Stimulated activated memory B cell treated with anti-CD40 and anti-IgM and Interleukin-4, amounts not matched to agents 10 μg/mL and 1 μg/mL and 100 μg/mL, for 72 hours (primary cell): ENCODE results near the gene IL6ST.

Experiments
- ATAC-seq: fragments of 150-1000 bp; cut with Tn5 transposase; 2 replicates; pipeline ENCODE4 v1.10.0; 2021
- H3K27ac Mint-ChIP-seq: one replicate; pipeline ENCODE4 v1.8.0; 2022; ENCODE audit warnings: mild to moderate bottlenecking, mixed read lengths
- H3K27me3 Mint-ChIP-seq: one replicate; pipeline ENCODE4 v1.8.0; 2022; ENCODE audit warnings: mixed read lengths
- H3K36me3 Mint-ChIP-seq: one replicate; pipeline ENCODE4 v1.8.0; 2022; ENCODE audit warnings: mixed read lengths
- H3K4me1 Mint-ChIP-seq: one replicate; pipeline ENCODE4 v1.8.0; 2022; ENCODE audit warnings: mixed read lengths
- H3K4me3 Mint-ChIP-seq: one replicate; pipeline ENCODE4 v1.8.0; 2022; ENCODE audit warnings: mild to moderate bottlenecking, moderate library complexity, mixed read lengths
- H3K9me3 Mint-ChIP-seq: one replicate; pipeline ENCODE4 v1.8.0; 2022; ENCODE audit warnings: mixed read lengths

Gene IL6ST

GRCh38 chr5:55904152-55904551 lies 90.6 kb downstream of the IL6ST start:
- H3K4me1 Mint-ChIP-seq = peaks cover 30% of the 10 kb centered on the region
- H3K27ac Mint-ChIP-seq = peak overlapping the region; percentile 19
- no peaks in the 10 kb centered on the region for H3K27me3 Mint-ChIP-seq
- ATAC-seq = no peak
- no peaks in the 10 kb centered on the region for H3K9me3 Mint-ChIP-seq
- H3K4me3 Mint-ChIP-seq = no peak overlapping the region
- H3K36me3 Mint-ChIP-seq = no peaks in the 10 kb centered on the region

GRCh38 chr5:55903121-55903701 lies 91.6 kb downstream of the IL6ST start:
- Mint-ChIP-seq H3K4me1 (peaks cover 30% of the 10 kb centered on the region), H3K9me3 (no peaks in the 10 kb centered on the region), H3K27ac (peak overlapping the region; percentile 19), H3K36me3 (no peaks in the 10 kb centered on the region), H3K4me3 (peak overlapping the region; percentile 20), H3K27me3 (no peaks in the 10 kb centered on the region)
- peak; percentile 92 for ATAC-seq

DNA sequence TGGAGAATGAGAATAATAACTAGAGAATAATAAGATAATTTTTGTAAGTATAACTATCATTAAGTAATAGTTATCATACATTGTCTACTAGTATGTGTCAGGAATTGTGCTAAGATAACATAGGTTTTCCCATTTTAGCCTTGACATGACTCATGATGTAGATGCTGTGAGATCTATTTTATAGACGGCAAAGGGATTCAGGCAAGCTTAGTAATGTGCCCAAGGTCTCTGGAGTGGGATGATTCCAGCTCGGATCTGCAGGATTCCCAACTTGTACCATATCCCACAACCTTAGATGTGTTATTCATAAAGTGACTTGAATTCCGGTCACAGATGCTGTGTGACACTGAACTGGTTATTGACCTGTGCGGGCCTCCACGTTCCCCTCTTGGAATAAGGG lies 92.1 kb downstream of the IL6ST start:
- Mint-ChIP-seq H3K36me3 (no peaks in the 10 kb centered on the region), H3K4me3 (no peak overlapping the region), H3K27ac (no peak overlapping the region), H3K9me3 (no peaks in the 10 kb centered on the region), H3K4me1 (peaks cover 30% of the 10 kb centered on the region), H3K27me3 (peaks cover 4% of the 10 kb centered on the region)
- ATAC-seq = no peak

DNA sequence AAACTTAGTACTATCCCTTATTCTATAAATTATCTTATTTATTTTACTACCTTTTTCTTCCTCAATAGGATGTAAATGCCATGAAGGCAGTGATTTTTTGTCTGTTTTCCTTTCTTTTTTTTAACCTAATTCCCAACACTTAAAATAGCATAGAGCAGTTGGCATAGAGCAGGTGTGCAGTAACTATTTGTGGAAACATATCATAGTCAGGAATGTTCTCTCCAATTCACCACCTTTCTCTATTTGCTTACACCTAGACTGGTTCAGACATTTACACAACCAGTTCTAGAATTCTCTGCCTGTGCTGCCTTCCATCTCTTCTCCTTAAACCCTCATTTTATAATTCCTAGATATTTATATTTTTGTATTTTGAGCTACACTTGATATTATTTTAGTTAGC lies 94.0 kb downstream of the IL6ST start:
- H3K4me1 Mint-ChIP-seq = peaks cover 36% of the 10 kb centered on the region
- no peak overlapping the region for H3K4me3 Mint-ChIP-seq
- H3K9me3 Mint-ChIP-seq = no peaks in the 10 kb centered on the region
- peaks cover 11% of the 10 kb centered on the region for H3K27me3 Mint-ChIP-seq
- no peak for ATAC-seq
- no peak overlapping the region for H3K27ac Mint-ChIP-seq
- no peaks in the 10 kb centered on the region for H3K36me3 Mint-ChIP-seq

DNA sequence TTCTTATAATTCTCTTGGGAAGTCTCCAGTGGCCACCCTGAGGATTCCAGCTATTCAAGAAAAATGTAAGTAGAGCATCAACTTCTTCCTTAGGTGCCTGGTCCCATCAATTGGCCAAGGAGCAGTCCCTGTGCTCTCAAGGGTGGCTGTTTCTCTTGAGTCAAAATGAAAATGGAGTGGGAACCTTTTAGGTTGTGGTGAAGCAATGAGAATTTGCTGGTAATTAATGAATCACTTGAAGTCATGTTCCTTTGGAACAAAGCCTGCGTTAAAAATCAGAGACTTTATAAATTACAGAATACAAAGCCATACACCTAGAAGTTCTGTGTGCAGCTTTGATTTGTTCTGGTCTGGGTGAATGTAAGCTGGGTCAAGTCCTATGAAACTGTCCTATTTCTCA lies 94.7 kb downstream of the IL6ST start:
- H3K4me3 Mint-ChIP-seq = no peak overlapping the region
- ATAC-seq = no peak
- no peaks in the 10 kb centered on the region for H3K9me3 Mint-ChIP-seq
- H3K27ac Mint-ChIP-seq = no peak overlapping the region
- H3K4me1 Mint-ChIP-seq = peaks cover 36% of the 10 kb centered on the region
- H3K36me3 Mint-ChIP-seq = no peaks in the 10 kb centered on the region
- peaks cover 11% of the 10 kb centered on the region for H3K27me3 Mint-ChIP-seq

DNA sequence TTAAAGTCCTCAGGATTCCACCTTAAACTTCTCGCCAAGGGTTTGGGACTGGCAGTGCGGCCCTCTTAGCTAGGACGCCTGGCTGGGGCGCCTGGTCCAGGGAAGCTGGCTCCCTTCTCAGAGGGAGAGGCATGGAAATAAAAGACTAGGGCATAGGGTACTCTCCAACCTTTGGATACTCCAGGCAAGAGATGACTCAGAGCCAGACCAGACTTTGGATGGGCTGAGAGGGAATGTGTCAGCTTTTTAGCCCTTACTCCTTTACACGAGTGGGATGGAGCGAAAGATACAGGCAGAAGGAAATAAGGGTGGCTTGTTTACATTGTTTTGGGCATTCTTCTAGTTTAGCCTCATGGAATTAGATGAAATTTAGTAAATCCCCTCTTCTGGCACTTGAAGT lies 95.4 kb downstream of the IL6ST start:
- Mint-ChIP-seq H3K27me3 (peaks cover 11% of the 10 kb centered on the region), H3K27ac (no peak overlapping the region), H3K4me1 (peaks cover 34% of the 10 kb centered on the region), H3K4me3 (no peak overlapping the region), H3K9me3 (no peaks in the 10 kb centered on the region), H3K36me3 (no peaks in the 10 kb centered on the region)
- no peak for ATAC-seq

DNA sequence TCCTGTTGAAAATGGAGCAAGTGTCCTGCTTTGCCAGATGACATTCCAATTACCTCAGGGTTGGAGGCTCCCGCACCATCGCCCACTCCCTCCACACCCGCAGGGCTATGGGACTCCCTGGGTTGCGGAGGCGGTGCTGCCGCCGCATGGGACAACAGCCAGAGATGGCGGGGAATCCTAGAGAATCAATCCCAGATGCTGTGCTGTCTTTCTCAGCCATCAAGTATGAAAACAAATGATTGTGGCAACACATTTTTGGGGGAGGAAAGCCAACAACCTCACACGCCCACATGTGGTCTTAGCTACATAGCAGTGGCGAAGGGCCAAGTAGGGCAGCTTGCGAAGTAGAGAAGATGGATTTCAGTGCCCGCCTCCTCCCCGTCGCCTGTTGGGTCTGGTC lies 96.9 kb downstream of the IL6ST start:
- no peak for ATAC-seq
- no peaks in the 10 kb centered on the region for H3K9me3 Mint-ChIP-seq

GRCh38 chr5:55897206-55897894 lies 97.4 kb downstream of the IL6ST start:
- Mint-ChIP-seq H3K9me3 (no peaks in the 10 kb centered on the region), H3K27ac (no peak overlapping the region), H3K27me3 (peaks cover 11% of the 10 kb centered on the region), H3K4me1 (peaks cover 17% of the 10 kb centered on the region), H3K4me3 (no peak overlapping the region), H3K36me3 (no peaks in the 10 kb centered on the region)
- no peak for ATAC-seq

More for the DNA sequence above, 96.9 kb downstream of the IL6ST start:
- no peak overlapping the region for H3K4me3 Mint-ChIP-seq
- peaks cover 20% of the 10 kb centered on the region for H3K4me1 Mint-ChIP-seq
- no peak overlapping the region for H3K27ac Mint-ChIP-seq
- no peaks in the 10 kb centered on the region for H3K36me3 Mint-ChIP-seq
- peaks cover 11% of the 10 kb centered on the region for H3K27me3 Mint-ChIP-seq

DNA sequence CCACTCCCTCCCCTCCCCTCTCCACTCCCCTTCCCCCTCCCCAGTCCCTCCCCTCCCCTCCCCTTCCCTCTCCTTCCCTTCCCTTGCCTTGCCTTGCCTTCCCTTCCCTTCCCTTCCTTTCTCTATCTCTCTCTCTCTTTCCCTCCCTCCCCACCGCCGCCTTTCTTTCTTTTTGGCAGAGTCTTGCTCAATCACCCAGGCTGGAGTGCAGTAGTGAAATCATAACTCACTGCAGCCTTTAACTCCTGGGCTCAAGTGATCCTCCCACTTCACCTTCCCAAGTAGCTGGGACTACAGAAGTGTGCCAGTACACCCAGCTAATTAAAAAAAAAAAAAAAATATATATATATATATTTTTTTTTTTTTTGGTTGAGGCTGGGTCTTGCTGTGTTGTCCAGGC lies 98.1 kb downstream of the IL6ST start:
- no peak for ATAC-seq
- Mint-ChIP-seq H3K9me3 (no peaks in the 10 kb centered on the region), H3K4me3 (no peak overlapping the region), H3K27me3 (peaks cover 11% of the 10 kb centered on the region), H3K4me1 (peaks cover 17% of the 10 kb centered on the region), H3K27ac (no peak overlapping the region), H3K36me3 (no peaks in the 10 kb centered on the region)

GRCh38 chr5:55896238-55896637 lies 98.5 kb downstream of the IL6ST start:
- Mint-ChIP-seq H3K27me3 (peaks cover 11% of the 10 kb centered on the region), H3K27ac (no peak overlapping the region), H3K4me3 (no peak overlapping the region), H3K9me3 (no peaks in the 10 kb centered on the region), H3K36me3 (no peaks in the 10 kb centered on the region), H3K4me1 (peaks cover 17% of the 10 kb centered on the region)
- ATAC-seq = no peak

DNA sequence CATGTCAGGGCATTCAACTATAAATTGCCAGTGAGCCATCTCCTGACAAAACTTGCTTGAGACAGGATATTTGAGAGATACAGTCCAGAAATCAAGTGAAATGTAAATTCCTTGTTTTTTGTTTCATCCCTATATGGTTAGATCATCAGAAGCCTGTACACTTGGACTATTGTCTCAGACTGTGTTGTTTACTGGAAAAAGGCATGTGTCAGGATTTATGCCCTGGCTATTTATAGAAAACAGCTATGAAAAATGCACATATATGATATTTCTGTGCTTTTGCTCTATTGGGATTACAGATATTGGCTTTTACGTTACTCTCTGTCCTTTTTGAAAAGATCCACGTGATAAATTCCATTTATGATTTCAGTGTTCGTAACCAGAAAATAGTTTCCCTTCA lies 99.4 kb downstream of the IL6ST start:
- Mint-ChIP-seq H3K4me3 (no peak overlapping the region), H3K9me3 (no peaks in the 10 kb centered on the region), H3K27me3 (peaks cover 11% of the 10 kb centered on the region), H3K4me1 (peaks cover 13% of the 10 kb centered on the region), H3K36me3 (no peaks in the 10 kb centered on the region), H3K27ac (no peak overlapping the region)
- no peak for ATAC-seq

GRCh38 chr5:55894135-55894534 lies 100.6 kb downstream of the IL6ST start:
- H3K27ac Mint-ChIP-seq = no peak overlapping the region
- H3K9me3 Mint-ChIP-seq = no peaks in the 10 kb centered on the region
- H3K4me1 Mint-ChIP-seq = peaks cover 7% of the 10 kb centered on the region
- ATAC-seq = no peak
- H3K4me3 Mint-ChIP-seq = no peak overlapping the region
- no peaks in the 10 kb centered on the region for H3K36me3 Mint-ChIP-seq
- H3K27me3 Mint-ChIP-seq = peaks cover 11% of the 10 kb centered on the region

- no peak overlapping the region for H3K27ac Mint-ChIP-seq
- peaks cover 5% of the 10 kb centered on the region for H3K27me3 Mint-ChIP-seq
- H3K4me3 Mint-ChIP-seq = no peak overlapping the region
- H3K4me1 Mint-ChIP-seq = peaks cover 4% of the 10 kb centered on the region
- no peaks in the 10 kb centered on the region for H3K36me3 Mint-ChIP-seq
- ATAC-seq = no peak
- H3K9me3 Mint-ChIP-seq = no peaks in the 10 kb centered on the region
Measured at GRCh38 chr5:55892479-55892878, 102.3 kb downstream of the IL6ST start.

- no peak overlapping the region for H3K27ac Mint-ChIP-seq
- H3K4me1 Mint-ChIP-seq = no peaks in the 10 kb centered on the region
- H3K27me3 Mint-ChIP-seq = no peaks in the 10 kb centered on the region
- no peak overlapping the region for H3K4me3 Mint-ChIP-seq
- no peak for ATAC-seq
- no peaks in the 10 kb centered on the region for H3K9me3 Mint-ChIP-seq
- no peaks in the 10 kb centered on the region for H3K36me3 Mint-ChIP-seq
Measured at GRCh38 chr5:55888205-55888604, 106.6 kb downstream of the IL6ST start.

DNA sequence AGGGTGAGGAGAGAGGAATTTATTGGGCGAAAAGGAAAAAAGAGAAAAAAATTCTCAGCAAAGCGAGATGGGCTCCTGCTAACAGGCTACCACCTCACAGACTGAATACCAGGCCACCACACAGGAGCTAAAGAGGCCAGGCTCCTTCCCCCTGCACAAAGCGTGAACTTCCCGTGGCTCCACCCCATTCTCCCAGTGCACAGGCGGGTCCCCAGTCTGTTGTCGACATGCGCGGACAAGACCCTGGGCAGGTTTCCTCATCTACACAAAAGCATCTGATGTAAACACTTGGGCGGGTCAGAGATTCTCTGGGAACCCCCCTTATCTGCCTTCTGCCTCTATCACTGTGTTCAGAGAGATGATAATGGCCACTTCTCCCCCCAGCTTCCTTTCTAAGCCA lies 109.4 kb downstream of the IL6ST start:
- Mint-ChIP-seq H3K4me1 (no peaks in the 10 kb centered on the region), H3K36me3 (no peaks in the 10 kb centered on the region), H3K9me3 (no peaks in the 10 kb centered on the region), H3K27me3 (no peaks in the 10 kb centered on the region), H3K4me3 (no peak overlapping the region), H3K27ac (no peak overlapping the region)
- no peak for ATAC-seq
